Parathyroid adenoma (tissue), 2 donors: ENCODE results near the gene RGS11.

Source experiments
- H2AFZ ChIP-seq: fragments of 300-600 bp; sonication (generic); one replicate; pipeline ENCODE4 v1.7.0; 2017; ENCODE audit warnings: antibody characterized with exemption, mild to moderate bottlenecking
- H3K27ac ChIP-seq: fragments of 300-600 bp; sonication (generic); one replicate; pipeline ENCODE4 v1.7.0; 2017
- H3K27me3 ChIP-seq: fragments of 300-600 bp; sonication (generic); one replicate; pipeline ENCODE4 v1.7.0; 2017; ENCODE audit warnings: low read length; ENCODE audit not compliant: control insufficient read depth, insufficient read depth
- H3K36me3 ChIP-seq: fragments of 300-600 bp; sonication (generic); one replicate; pipeline ENCODE4 v1.7.0; 2017; ENCODE audit warnings: low read length; ENCODE audit not compliant: control insufficient read depth, insufficient read depth
- H3K4me1 ChIP-seq: fragments of 300-600 bp; sonication (generic); one replicate; pipeline ENCODE4 v1.7.0; 2017; ENCODE audit warnings: control low read depth
- H3K4me2 ChIP-seq: fragments of 300-600 bp; sonication (generic); one replicate; pipeline ENCODE4 v1.7.0; 2017; ENCODE audit warnings: low read length
- H3K4me3 ChIP-seq: fragments of 300-600 bp; sonication (generic); one replicate; pipeline ENCODE4 v1.7.0; 2017; ENCODE audit warnings: low read depth, low read length
- H3K79me2 ChIP-seq: fragments of 300-600 bp; sonication (generic); one replicate; pipeline ENCODE4 v1.7.0; 2017; ENCODE audit warnings: control low read depth
- H3K9ac ChIP-seq: fragments of 300-600 bp; sonication (generic); one replicate; pipeline ENCODE4 v1.7.0; 2017; ENCODE audit warnings: mild to moderate bottlenecking
- H3K9me3 ChIP-seq: fragments of 300-600 bp; sonication (generic); one replicate; pipeline ENCODE4 v1.7.0; 2017; ENCODE audit warnings: low read length; ENCODE audit not compliant: control insufficient read depth
- CTCF ChIP-seq: fragments of 300-600 bp; sonication (generic); IDR thresholded peaks from one replicate; pipeline ENCODE4 v1.7.0; 2017; ENCODE audit warnings: antibody characterized with exemption, mild to moderate bottlenecking
- donor health status: primary hyperparathyroidism.

RGS11 gene

GRCh38 chr16:306911-307370 is 31.2 kb upstream of the RGS11 start:
- H3K36me3 ChIP-seq: no peaks in the 10 kb centered on the region

GRCh38 chr16:305916-306626 is 30.3 kb upstream of the RGS11 start:
- Histone ChIP-seq H3K4me2 (no peak overlapping the region), H3K9ac (no peak overlapping the region), H3K9me3 (no peaks in the 10 kb centered on the region), H3K36me3 (no peaks in the 10 kb centered on the region), H3K27me3 (no peaks in the 10 kb centered on the region), H3K4me1 (no peaks in the 10 kb centered on the region), H3K4me3 (no peak overlapping the region), H2AFZ (no peak overlapping the region), H3K27ac (no peak overlapping the region), H3K79me2 (peaks cover 2% of the 10 kb centered on the region)
- TF ChIP-seq CTCF: no peak

More at GRCh38 chr16:306911-307370, 31.2 kb upstream of the RGS11 start:
- TF ChIP-seq CTCF: no peak
- H3K4me3 ChIP-seq: no peak overlapping the region
- no peak overlapping the region for H3K27ac ChIP-seq
- H3K9ac ChIP-seq: no peak overlapping the region
- H3K79me2 ChIP-seq: peaks cover 2% of the 10 kb centered on the region
- no peaks in the 10 kb centered on the region for H3K9me3 ChIP-seq
- H3K27me3 ChIP-seq: no peaks in the 10 kb centered on the region
- no peak overlapping the region for H3K4me2 ChIP-seq
- H3K4me1 ChIP-seq: no peaks in the 10 kb centered on the region
- no peak overlapping the region for H2AFZ ChIP-seq

- Histone ChIP-seq H3K27ac (no peak overlapping the region), H3K4me1 (no peaks in the 10 kb centered on the region), H3K4me3 (no peak overlapping the region), H3K36me3 (no peaks in the 10 kb centered on the region), H3K9me3 (no peaks in the 10 kb centered on the region), H3K27me3 (no peaks in the 10 kb centered on the region), H3K79me2 (peaks cover 6% of the 10 kb centered on the region), H2AFZ (no peak overlapping the region), H3K9ac (no peak overlapping the region), H3K4me2 (no peak overlapping the region)
- TF ChIP-seq CTCF: no peak
These were observed 28.2 kb upstream of the RGS11 start for GRCh38 chr16:303760-304505.

GRCh38 chr16:301950-302349 is 26.2 kb upstream of the RGS11 start:
- no peak overlapping the region for H3K4me2 ChIP-seq
- peaks cover 6% of the 10 kb centered on the region for H3K79me2 ChIP-seq
- no peak for TF ChIP-seq CTCF
- no peaks in the 10 kb centered on the region for H3K4me1 ChIP-seq
- H3K27ac ChIP-seq: no peak overlapping the region
- H3K4me3 ChIP-seq: no peak overlapping the region
- no peaks in the 10 kb centered on the region for H3K27me3 ChIP-seq
- no peaks in the 10 kb centered on the region for H3K9me3 ChIP-seq
- H2AFZ ChIP-seq: no peak overlapping the region
- H3K36me3 ChIP-seq: no peaks in the 10 kb centered on the region
- no peak overlapping the region for H3K9ac ChIP-seq
